Hematopoietic multipotent progenitor cell treated with erythropoietin and hydrocortisone succinate and interleukin-3 and kit ligand, for 4 days (in vitro differentiated cells): ENCODE data around the gene AGXT.

Experiments used
- DNase-seq: peaks from one replicate; pipeline ENCODE4 v3.0.0-alpha.2; 2015

The AGXT gene

GRCh38 chr2:240869956-240870875, 1.6 kb downstream of the AGXT start:
- DNase-seq = no peak

- DNase-seq = no peak
These were observed 2.7 kb downstream of the AGXT start for GRCh38 chr2:240871071-240871958.

GRCh38 chr2:240872317-240873097, 3.9 kb downstream of the AGXT start:
- DNase-seq = no peak

DNA sequence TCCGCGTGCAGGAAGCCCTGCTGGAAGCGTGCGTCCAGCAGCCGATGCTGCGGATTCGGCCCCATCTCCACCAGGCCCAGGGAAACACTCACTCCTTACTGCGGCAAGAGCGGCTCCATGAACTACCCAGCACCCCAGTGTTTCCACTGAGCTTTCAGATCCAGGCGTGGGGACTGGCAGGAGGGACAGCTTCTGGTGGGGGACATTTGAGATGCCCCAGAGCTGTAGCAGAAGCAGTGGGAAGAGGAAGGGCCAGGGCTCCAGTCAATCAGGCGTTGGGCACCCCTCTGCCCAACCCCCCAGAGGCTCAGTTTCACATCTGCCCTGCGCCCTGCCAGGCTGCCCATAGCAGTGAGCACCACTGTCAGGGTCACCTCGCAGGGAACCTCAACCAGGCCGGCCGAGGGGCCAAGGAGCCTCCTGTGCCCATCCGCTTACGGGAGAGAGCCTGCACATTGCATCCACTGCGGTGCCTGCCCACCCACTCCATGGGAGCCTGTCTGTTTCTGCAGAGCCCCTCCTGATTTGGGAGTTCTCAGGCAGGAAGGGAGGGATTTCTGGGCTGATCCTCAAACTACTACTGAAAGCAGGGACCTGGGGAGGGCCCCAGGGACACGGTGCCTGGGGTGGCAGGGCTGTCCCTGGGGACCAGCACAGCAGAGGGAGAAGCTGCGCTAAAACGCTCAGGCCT, 4.6 kb downstream of the AGXT start:
- no peak for DNase-seq

- no peak for DNase-seq
These were observed 5.4 kb downstream of the AGXT start for GRCh38 chr2:240873805-240874714.

GRCh38 chr2:240874715-240875227, 6.1 kb downstream of the AGXT start:
- DNase-seq = no peak

- DNase-seq = no peak
These were observed 6.8 kb downstream of the AGXT start for GRCh38 chr2:240875228-240876034.

- DNase-seq = no peak
These were observed 7.4 kb downstream of the AGXT start for GRCh38 chr2:240876035-240876474.

DNA sequence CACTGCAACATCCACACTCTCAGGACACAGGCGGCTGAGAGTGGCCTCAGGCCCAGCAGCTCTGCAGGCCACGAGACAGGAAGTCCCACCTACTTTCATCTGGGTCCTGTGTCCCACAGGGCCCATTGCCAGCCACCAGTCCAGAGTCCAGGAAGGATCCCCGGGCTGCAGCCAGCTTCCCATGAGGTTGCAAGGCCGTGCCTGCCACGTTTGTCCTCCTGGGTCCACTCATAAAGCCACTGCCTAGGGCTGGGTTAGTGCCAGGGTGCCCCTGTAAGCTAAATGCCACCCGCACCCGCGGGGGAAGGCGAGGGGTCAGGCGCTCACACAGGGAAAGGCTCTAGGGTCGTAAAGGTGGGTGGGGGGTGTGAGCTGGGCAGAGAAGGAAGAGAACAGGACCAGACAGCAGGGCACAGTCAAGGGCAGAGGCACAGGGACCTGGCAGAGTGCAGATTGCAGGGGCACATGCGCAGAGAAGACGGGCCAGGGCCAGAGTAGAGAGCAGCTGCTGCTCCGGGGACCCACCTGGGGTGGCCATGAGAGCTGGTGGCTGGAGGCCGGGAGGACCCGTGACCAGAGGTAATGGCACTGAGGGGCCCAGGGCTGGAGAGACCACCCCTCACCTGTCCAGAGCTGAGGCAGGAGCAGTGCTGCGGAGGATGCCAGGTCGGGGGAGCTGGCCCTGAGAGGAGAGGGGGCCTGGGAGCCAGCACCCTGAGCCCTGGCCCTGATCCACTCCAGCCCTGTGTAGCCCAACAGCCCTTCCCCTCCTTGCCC, 8.0 kb downstream of the AGXT start:
- no peak for DNase-seq

GRCh38 chr2:240877460-240878340, 9.1 kb downstream of the AGXT start:
- peak; percentile 19 for DNase-seq

- no peak for DNase-seq
These were observed 9.8 kb downstream of the AGXT start for GRCh38 chr2:240878341-240878936.

DNA sequence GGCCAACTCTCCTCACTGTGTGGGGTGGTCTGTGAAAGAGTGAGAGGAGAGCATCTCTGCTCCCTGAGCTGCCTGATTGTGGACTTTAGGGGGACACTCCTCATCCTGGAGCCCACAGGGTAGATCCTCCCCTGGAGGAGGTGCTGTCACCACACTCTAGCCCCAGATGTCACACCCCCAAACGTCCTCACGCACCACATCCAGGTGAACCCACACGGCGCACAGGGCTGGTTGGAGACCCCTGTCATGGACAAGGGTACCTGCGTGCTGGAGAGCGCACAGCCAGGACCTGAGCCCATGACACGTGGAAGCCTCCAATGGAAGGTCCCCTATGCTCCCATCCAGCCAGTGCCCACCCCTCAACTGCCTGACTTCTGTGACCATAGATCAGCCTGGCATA, 10.5 kb downstream of the AGXT start:
- no peak for DNase-seq

DNA sequence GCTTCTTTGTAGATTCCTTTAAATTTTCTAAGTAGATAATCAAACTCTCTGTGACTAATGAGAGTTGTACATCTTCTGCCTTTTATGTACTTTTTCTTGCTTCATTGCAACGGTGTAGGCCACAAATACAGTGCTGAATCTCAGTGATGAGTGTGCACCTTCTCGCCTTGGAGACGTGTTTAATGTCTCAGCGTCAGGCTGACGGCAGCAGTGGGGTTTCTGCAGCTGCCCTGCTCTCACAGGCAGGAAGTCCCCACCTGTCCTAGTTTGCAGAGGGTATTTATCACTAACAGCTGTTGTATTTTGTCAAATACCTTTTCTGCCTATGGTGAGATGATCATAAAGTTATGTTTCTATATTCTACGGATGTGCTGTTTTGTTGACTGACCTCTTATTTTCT, 13.3 kb downstream of the AGXT start:
- no peak for DNase-seq

- DNase-seq = no peak
These were observed 15.6 kb downstream of the AGXT start for GRCh38 chr2:240884221-240884620.

- no peak for DNase-seq
These were observed 16.1 kb downstream of the AGXT start for GRCh38 chr2:240884745-240885144.

GRCh38 chr2:240885566-240885965, 16.9 kb downstream of the AGXT start:
- no peak for DNase-seq

GRCh38 chr2:240886023-240886565, 17.5 kb downstream of the AGXT start:
- peak; percentile 63 for DNase-seq
